NCI-H2029 (cell line): ENCODE data around the gene SLC6A17.
A peak's percentile ranks its signal among the peaks of the same experiment; 100 is the strongest.

Experiments used
- DNase-seq: peaks from one replicate; lab custom pipeline; 2025; lab: John Stamatoyannopoulos, UW

The SLC6A17 gene

DNA sequence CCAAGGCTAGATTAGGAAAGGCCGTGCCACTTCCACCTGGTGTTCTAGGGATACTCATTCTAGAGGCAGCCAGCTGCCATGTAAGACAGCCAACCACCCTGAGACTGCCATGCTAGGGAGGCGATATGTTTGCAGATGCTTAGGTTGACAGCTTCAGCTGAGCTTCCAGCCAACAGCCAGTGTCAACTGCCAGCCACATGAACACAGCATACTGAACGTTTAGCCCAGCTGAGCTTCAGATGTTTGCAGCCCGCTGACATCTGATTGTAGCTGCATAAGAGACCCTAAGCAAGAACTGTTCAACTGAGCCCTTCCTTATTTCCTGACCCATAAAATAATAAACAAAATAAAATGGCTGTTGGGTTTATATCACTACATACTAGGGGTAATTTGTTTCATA lies 54.9 kb downstream of the SLC6A17 start:
- DNase-seq = no peak

DNA sequence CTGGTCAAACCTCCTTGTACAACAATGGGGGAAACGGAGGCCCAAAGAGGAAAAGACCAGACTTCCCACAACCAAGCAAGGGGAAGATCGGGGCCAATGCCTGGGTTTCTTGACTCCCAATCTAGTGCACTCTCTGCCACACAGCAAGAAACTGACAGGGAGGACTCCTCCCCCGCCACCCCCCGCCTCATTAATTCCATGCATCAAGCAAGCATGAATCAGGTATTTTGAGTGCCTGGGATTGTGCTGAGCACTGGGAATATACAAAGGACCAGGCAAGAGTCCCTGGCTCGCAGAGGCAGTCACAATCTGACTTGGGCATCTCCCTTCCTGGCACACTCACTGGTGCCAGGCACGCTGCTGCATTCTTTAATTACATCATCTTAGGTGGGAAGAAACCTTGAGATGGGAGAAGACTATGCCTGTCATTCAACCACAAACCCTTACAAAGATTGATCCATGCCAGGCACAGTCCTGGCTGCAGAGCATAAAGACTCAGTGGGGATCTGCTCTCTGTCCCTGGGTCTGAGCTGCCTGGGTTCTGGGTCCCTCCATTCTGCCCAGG lies 55.4 kb downstream of the SLC6A17 start:
- no peak for DNase-seq

DNA sequence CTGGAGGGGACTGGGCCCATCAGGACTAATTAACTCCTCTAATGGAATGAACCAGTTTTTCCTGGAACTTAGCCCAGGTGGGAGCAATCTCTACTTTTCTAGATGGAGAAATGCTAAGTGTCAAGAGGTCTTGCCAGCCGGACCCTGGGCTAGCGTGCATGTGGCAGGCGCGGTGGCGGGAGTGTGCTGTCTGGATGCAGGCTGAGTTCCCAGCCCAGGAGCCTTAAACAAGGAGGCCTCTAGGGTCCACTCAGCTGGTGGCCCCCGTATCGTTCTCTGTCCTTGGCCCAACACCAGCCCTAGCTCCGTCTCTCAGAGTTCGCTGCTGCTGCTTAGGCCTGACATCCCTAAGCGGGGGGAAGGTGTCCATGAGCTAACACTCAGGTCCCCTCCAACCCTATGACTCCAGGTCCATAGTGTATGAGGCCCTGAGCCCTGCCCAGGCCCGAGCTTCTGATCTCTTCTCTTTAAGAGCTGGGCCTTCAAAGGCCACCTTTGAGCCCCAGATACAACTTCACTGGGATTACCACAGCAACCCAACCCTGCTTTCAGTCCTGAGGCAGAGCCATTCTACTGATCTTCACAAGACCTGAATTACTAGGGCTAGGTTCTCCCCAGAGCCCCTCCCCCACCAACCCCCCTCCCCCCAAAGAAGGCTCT lies 56.1 kb downstream of the SLC6A17 start:
- DNase-seq = no peak

DNA sequence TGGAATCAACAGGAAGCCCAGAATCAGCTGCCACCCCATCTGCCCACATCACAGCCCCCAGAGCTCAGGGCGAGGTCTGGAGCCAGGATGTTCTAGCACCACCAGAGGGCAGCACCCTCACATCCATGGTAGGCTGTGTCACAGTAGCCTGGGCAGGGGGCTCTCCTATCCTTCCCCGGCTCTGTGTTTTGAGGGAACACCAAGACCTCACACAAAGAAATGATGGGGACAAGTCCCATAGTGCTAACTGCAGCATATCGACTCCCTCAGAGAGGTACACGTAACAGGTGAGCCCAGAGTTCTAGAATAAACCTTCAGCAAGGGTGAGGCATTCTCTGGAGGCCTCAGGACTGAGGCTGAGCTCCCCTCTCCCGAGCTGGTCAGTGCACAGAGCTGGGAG lies 57.5 kb downstream of the SLC6A17 start:
- peak; percentile 24 for DNase-seq

DNA sequence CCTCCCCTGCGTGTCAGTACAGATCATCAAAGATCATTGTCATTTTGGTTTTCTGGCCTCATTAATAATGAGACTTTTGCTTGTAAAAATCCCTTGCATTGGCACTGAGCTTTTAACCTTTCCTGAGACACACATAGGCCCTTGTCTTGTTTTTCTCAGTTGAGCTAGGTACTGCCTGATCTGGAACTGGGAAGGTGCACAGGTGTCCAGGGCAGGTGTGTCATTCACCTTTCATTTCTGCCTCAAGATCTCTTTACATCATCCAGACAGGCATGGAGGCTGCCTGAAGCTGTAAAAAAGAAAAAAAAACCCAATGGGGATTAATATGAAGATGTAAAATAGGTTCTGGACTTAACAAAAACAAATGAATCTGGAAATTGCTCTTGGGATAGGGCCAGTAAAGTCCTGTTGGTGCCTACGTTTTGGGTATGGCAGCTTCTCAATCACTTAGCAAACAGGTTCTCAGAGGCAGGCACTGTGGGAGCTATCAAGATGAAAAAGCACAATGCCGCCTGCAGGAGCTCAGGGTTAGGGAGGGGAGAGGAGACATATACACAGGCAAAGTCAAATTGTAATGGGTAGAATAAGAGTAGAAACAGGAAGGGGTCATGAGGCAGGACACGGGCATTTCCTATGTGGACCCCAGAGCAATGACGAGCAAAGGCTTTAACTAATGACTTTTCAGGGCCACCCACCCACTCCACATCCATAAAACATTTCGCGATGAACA lies 58.8 kb downstream of the SLC6A17 start:
- no peak for DNase-seq

DNA sequence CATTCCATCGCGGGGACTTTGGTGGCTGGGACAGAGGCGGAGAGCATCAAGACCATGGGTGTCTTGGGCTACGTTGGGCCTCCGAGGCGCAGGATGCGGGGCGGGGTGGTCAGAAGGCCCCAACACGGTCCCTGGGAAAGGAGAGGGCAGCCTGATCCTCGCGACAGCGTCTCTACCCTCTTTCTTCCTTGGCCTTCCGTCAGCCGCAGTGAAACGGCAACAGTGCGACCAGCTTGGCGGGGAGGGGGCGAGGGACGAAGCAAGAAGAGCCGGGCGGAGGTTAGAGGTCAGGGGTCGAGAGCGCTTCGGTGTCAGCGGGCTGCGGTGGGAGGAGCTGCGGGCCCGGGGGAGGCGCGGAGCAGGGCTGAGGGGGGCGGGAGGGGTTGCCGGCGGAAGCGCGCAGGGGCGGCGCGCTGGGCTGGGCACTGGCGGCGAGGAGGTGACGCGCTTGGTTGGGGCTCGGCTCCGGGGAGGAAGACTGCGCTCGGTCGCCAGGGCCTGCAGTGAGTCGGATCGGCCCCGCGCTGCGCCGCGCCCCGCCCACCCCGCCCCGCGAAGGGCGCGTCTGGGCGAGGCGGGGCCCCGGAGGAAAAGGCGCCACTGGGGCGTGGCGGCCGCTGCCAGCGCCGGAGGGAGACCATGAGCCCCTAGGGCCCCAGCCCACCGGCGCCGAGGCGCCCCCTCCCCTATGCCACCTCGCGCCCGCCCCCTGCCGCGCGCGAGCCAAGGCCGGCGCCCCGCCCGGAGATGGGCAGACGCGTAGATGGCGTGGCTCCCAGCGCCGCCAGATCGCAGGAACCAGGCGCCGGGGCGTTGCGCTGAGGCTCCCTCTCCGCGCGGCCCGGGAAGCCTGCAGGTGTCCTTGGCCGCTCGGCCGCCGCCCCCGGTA lies 59.7 kb downstream of the SLC6A17 start, which contains the start of gene KCNC4:
KCNC4 (plus strand) TSS at position 600 of the 889 bp plus-strand sequence. CDS start 1,186 bp downstream, outside the sequence.
- peak; percentile 68 for DNase-seq

DNA sequence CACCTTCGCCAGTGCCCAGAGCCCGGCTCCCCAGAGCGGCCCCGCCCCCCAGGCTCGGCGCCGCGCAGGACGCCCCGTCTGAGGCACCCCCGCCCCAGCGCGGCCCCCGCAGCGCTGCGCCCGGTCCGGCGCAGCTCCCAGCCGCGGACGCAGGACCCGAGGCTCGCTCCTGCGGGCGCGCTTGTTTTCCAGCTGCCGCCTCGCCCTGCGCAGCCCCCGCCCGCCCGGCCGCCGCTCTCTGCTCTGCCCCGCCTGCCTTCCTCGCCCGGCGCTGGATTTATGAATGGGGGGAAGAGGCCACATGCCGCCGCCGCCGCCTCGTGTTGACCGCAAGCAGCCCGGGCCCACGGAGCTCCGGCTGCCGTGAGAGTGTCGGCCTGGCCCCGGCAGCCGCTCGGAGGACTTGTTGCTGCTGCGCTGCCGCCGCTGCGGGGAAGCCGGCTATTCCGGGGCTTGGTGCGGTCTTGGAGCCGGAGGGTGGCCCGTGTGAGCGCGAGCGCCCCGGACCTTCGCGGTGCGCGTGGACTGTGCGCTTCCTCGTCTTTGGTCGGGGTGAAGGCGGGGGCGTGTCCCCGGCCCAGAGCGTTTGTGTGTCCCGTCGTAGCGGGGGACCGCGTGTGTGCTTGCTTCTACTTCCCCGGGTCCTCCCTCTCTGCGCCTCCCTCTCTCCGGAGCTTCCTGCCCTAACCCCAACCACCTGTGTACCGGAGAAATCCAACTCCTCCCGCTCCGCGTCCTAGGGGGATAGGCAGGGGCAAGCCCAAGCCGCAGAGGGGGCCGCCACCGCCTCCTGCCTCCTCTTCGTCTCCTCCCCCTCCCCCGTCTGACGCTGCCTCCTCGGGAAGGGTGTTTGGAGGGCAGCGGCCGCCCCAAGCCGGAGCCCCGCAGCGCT lies 60.6 kb downstream of the SLC6A17 start:
- no peak for DNase-seq

DNA sequence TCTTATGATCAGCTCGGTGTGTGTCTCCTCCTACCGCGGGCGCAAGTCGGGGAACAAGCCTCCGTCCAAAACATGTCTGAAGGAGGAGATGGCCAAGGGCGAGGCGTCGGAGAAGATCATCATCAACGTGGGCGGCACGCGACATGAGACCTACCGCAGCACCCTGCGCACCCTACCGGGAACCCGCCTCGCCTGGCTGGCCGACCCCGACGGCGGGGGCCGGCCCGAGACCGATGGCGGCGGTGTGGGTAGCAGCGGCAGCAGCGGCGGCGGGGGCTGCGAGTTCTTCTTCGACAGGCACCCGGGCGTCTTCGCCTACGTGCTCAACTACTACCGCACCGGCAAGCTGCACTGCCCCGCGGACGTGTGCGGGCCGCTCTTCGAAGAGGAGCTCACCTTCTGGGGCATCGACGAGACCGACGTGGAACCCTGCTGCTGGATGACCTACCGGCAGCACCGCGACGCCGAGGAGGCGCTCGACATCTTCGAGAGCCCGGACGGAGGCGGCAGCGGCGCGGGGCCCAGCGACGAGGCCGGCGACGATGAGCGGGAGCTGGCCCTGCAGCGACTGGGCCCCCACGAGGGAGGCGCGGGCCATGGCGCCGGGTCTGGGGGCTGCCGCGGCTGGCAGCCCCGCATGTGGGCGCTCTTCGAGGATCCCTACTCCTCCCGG lies 61.3 kb downstream of the SLC6A17 start:
- DNase-seq = no peak

DNA sequence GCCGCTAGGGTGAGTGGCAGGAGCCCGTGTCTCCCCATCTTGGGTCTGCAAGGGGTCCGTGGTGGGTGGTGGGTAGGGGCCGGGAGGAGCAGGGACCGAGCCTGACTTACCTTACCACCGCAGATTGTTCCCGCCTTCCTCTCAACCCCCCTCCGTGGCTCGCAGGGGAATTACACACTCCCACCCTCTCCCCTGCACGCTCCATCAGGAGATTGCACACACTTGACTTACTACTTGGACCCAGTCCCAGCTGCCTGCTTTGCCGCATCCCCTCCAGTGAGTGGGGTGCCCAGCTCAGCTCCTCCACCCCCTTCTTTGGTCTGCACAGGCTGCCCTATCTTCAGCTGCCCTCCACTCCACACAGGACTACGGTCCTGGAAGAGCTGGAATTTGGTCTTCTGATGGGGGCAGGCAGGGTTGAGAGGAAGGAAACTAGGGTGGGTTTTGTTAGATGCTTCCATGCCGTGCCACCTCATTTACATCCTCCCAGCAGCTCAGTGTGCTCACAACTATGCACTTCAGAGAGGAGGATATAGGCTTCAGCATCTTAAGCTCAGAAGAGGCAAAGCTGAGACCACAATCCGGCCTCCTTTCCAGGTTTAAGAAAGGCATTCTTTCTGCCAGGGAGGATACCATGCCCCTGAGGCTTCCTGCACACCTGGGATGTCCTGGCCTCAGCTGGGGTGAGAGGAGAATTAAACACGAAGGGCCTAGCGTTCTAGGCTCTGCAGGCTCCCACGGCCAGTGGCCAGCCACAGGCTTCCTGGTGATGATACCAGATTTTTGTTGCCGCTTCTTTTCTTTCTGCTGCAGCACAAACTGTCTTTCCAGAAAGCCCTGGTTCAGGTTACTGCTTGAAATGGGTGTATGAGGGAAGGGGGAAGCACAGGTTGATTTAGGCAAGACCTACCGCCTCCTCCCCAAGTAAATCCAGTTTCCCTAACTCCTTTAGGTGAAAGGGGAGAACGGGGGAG lies 62.2 kb downstream of the SLC6A17 start:
- no peak for DNase-seq

DNA sequence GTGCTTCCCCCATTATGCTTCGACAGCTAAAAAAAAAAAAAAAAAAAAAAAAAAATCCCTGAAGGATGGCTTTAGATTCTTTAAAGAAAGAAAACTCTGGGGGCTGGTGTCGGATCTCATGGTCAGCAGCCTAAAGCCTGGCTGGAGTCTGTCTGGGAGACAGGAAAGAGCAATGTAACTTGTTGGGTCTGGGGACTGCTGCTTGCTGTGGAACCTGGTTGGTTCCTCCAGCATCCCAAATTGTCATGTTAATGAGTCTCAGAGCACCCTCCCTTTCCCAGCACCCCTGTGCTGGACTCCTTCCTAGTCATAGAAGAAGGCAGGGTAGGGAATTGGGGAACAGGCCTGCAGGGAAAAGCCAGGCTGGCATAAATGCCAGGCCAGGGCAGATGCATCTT lies 62.8 kb downstream of the SLC6A17 start:
- DNase-seq = no peak

DNA sequence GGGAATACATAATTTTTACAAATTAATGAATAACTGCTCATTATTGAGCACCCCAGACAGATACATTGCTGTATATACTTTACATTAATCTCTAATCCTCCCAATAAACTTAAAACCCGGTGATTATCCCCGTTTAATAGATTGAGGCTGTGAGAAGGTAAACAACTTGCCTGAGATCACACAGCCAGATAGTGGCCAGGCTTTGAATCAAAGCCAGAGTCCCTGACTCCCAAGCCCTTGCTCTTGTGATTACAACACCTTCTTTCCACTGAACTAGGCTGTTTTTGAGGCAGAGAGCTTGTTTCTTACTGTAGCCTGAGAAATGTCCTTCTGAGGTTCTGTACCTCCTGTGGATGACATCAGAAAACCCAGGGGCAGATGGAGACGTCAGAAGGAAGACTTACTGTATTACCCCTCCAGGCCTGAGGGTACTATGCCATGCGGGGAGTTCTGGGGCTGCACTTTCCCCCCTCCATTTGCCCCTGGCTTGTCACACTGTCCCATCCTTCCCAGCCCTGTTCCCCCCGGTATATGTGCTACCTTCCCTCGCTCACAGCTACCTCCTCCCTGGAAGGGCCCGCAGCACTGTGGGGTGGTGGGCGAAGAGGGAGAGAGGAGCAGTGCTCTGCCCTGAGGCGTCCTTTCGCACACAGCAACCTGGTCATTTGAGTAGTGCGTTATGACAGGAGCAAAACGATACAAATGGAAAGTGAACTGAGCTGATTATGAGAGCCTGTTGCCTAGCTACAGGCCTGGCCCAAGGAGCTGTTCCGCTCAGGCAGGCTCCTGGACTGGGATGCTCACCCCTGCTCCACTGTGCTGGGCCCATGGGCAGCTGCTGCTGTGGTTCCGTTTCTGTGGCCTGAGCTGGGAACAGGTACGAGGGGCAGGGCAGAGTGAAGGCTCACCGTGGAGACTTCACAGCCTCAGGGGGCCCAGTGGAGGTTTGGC lies 64.4 kb downstream of the SLC6A17 start:
- no peak for DNase-seq

DNA sequence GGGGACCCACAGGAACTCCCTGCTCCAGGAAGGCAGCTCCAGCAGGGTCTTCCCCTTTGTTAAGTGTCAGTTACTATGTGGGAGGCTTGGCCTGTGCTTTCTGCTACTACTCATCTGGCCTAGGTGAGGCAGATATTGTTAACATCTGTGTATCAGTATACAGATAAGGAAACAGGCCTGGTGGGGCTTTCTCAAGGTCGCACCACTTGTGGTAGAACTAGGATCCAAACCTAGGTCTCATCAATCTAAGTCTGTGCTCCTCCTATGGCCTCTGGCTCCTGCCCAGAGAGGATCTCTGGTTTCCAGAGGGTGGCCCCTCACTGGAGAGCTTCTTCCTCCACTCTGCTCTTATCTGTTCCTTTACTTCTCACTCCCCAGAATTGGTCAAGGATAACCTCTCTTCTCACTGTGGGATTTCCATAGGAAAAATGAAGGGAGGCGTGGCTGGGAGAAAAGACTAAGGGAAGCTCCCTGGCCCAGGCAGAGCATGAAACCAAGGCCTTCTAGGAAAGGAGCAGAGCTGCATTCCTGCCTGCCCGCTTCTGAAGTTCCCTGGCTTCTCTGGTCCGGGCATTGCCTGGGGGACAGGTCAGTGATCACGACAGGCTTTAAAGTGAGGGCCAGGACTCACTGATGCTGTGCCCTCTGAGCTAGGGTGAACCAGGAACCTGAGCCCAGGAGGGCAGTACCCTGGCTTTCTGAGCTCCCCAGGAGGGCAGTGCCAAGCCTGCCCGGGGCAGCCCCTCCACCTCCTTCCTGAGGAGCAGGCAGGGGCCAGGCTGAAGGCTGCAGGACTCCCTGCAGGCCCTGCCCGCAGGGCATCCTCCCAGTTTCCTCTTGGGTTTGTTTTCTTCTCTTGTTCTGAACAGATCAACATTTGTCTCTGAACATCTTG lies 65.6 kb downstream of the SLC6A17 start:
- no peak for DNase-seq

DNA sequence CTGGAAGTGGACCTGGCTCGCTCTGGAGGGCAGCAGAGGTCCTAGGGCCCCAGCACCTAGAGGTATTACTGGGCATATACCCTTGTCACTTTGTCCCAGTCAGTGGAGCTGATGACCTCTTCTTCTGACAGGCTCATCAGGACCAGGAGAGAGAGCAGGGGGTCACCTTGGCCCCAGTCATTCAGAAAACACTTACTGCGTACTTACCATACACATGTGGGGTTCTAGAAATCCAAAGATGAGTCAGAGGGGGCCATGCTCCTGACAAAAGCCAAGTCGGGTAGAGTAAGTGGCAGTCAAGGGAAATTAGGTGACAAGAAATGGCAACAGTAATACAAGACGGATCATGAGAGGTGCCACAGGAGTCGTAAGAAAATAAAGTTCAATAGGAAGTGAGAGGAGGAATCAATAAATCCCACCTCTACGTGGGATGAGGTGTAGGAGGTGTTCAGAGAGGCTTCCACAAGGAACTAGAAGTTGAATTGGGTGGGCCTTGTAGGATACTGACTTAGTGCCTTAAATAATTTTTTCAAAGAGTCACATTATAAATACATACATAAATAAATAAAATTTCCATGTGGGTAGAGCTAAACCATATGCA lies 66.7 kb downstream of the SLC6A17 start:
- no peak for DNase-seq

DNA sequence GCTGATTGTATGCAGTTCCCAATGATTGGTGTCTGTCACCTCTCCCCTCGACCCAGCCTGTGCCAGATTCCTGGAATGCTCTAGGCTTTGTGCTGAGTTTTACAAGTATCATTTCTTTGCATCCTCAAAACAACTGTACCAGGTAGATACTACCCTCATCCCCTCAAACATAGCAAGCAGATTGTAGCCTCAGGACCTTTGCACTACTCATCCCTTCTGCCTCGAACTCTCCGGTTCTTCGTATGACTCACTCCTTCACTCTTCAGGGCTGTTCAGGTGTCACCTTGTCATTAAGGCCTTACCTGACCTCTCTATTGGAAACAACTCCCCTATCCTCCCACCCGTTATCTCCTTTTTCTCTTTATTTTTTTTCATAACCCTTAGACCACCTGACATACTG lies 67.8 kb downstream of the SLC6A17 start:
- no peak for DNase-seq

DNA sequence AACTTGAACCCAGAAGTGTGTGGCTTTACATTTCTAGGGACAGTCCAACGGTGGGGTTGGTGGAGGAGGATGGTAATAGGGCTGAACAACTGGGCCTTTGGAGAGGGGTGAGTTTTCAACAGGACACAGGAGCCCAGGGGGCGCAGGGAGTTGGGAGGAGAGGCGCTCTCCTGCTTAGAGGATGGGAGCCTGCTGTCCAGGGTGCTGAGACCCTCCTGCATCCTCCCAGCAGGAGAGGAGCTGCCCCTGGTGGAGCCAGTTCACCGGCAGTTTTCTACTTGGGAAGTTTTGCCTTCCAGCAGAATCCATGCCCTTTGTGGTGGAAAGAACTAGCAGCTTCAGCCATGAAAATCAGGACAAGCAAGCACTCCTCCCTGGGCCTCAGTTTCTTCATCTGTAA lies 68.4 kb downstream of the SLC6A17 start:
- DNase-seq = no peak

DNA sequence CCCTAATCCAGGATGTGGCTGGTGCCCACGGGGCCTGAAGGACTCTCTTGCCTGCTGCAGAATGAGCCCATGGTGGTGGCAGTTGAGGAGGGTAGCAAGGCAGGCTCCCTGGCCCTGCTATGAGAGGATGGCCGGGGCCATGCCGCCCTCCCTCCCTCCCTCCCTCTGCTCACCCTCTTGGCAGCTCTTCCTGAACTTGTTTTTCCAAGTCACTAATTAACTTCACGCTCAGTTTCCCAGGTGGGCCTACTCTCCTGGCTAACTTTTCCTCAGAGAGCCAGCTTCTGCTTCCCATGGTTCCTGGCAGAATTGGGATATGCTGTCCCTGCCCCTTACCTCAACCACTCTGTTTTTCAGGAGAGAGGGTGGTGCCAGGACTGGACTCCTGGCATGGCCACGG lies 70.0 kb downstream of the SLC6A17 start:
- no peak for DNase-seq

DNA sequence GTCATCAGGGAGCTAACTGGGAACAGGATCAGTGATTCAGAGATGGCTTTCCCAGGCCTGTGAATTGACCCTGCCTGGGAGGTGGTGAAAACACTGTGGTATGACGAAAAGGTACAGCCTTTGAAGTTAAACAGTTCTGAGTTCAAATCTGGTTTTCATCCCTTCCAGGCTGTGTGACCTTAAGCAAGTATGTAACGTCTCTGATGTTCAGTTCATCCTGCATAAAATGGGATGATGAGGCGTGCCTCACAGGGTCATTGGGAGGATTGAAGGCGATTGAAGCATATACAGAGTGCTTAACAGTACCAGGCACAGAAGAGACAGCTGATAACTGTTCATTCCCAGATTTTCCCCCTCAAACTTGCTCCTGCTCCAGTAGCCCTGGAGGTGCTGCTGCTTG lies 70.8 kb downstream of the SLC6A17 start:
- no peak for DNase-seq
